ENCODE data around the gene NTN1. TPM values are rescaled to one million over a fixed set of nuclear protein-coding genes. Genes with fewer than 3 reads are reported as not detected.

Gene NTN1
- total and polyA plus RNA-seq, 2 experiments from 2014 or later: 0.42 to 2.1 TPM

GRCh38 chr17:9071016-9071415 is 49.7 kb downstream of the NTN1 start:
- H3K9me3 ChIP-seq (ENCODE audit: low read depth): no peaks in the 10 kb centered on the region
- H3K4me3 ChIP-seq: no peak overlapping the region
- no peak for DNase-seq (ENCODE audit: low spot score)
- TF ChIP-seq, protein P1, sequence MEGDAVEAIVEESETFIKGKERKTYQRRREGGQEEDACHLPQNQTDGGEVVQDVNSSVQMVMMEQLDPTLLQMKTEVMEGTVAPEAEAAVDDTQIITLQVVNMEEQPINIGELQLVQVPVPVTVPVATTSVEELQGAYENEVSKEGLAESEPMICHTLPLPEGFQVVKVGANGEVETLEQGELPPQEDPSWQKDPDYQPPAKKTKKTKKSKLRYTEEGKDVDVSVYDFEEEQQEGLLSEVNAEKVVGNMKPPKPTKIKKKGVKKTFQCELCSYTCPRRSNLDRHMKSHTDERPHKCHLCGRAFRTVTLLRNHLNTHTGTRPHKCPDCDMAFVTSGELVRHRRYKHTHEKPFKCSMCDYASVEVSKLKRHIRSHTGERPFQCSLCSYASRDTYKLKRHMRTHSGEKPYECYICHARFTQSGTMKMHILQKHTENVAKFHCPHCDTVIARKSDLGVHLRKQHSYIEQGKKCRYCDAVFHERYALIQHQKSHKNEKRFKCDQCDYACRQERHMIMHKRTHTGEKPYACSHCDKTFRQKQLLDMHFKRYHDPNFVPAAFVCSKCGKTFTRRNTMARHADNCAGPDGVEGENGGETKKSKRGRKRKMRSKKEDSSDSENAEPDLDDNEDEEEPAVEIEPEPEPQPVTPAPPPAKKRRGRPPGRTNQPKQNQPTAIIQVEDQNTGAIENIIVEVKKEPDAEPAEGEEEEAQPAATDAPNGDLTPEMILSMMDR (IDR thresholded peaks at IDR 0.05; ENCODE audit: poor library complexity): no peak
- TF ChIP-seq EZH2 (IDR thresholded peaks at IDR 0.05; ENCODE audit: borderline replicate concordance) (no peak), EZH2phosphoT487 (IDR thresholded peaks at IDR 0.05; ENCODE audit: low read depth, severe bottlenecking, unreplicated experiment) (no peak)
- H3K4me2 ChIP-seq: no peak overlapping the region
- no peaks in the 10 kb centered on the region for H3K4me1 ChIP-seq (ENCODE audit: insufficient read depth)
- no peaks in the 10 kb centered on the region for H3K36me3 ChIP-seq (replicated peaks; ENCODE audit: insufficient read depth, low read depth)
- no peaks in the 10 kb centered on the region for H3K79me2 ChIP-seq
- H3K9me2 ChIP-seq (replicated peaks; ENCODE audit: insufficient read depth): no peaks in the 10 kb centered on the region
- WGBS (ENCODE audit: low lambda C conversion rate, missing lambda C conversion rate): 92% methylated on average over 10 of the region's 10 CpGs
- H4K20me1 ChIP-seq (ENCODE audit: insufficient read depth, poor library complexity, severe bottlenecking): no peaks in the 10 kb centered on the region
- no peaks in the 10 kb centered on the region for H3K27me3 ChIP-seq
- no peak overlapping the region for H3K27ac ChIP-seq
- no peak overlapping the region for H2AFZ ChIP-seq

- 90% methylated on average over 12 of the region's 12 CpGs for WGBS (ENCODE audit: low lambda C conversion rate, missing lambda C conversion rate)
- H3K27ac ChIP-seq: no peak overlapping the region
- no peaks in the 10 kb centered on the region for H3K36me3 ChIP-seq (replicated peaks; ENCODE audit: insufficient read depth, low read depth)
- H3K4me1 ChIP-seq (ENCODE audit: insufficient read depth): no peaks in the 10 kb centered on the region
- TF ChIP-seq EZH2 (IDR thresholded peaks at IDR 0.05; ENCODE audit: borderline replicate concordance) (no peak), EZH2phosphoT487 (IDR thresholded peaks at IDR 0.05; ENCODE audit: low read depth, severe bottlenecking, unreplicated experiment) (no peak)
- TF ChIP-seq, protein P1 (IDR thresholded peaks at IDR 0.05; ENCODE audit: poor library complexity): no peak
- no peaks in the 10 kb centered on the region for H3K27me3 ChIP-seq
- H3K4me2 ChIP-seq: no peak overlapping the region
- no peak for DNase-seq (ENCODE audit: low spot score)
- no peaks in the 10 kb centered on the region for H3K9me2 ChIP-seq (replicated peaks; ENCODE audit: insufficient read depth)
- no peaks in the 10 kb centered on the region for H4K20me1 ChIP-seq (ENCODE audit: insufficient read depth, poor library complexity, severe bottlenecking)
- H3K79me2 ChIP-seq: no peaks in the 10 kb centered on the region
- no peaks in the 10 kb centered on the region for H3K9me3 ChIP-seq (ENCODE audit: low read depth)
- no peak overlapping the region for H2AFZ ChIP-seq
- no peak overlapping the region for H3K4me3 ChIP-seq
Observed at GRCh38 chr17:9071811-9072498, 50.6 kb downstream of the NTN1 start.

DNA sequence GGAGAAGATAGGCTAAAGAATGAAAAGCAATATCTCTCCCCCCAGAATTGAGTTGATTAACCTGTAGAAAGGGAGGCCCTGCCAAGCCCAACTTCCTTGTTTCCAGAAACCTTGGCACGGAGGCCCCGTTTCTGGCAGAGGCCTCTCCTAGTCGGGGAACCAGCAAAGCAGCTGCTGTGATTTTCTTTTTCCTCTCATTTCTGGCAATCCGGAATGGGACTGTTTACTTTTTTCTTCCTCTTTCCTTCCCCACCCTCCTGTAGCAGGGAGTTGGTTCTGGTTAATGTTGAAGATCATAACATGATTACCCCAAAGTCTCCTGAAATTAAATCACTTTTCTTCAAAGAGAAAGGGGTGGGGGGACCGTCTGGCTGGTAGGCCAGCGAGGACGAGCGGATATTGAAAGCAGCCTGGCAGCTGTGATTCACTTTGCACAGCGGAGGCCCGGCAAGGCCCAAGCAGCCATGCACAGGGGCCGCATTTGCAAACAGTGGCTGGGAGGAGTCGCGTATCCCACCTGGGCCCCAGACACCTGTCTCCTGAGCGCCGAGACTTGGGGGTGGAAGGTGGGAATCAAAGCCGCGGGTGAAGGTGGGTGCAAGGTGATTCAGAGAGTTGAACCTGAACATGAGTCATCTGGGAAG is 51.5 kb downstream of the NTN1 start:
- Histone ChIP-seq H3K36me3 (replicated peaks; ENCODE audit: insufficient read depth, low read depth) (no peaks in the 10 kb centered on the region), H3K4me3 (no peak overlapping the region), H3K9me2 (replicated peaks; ENCODE audit: insufficient read depth) (no peaks in the 10 kb centered on the region), H3K79me2 (no peaks in the 10 kb centered on the region), H3K9me3 (ENCODE audit: low read depth) (no peaks in the 10 kb centered on the region), H3K4me2 (no peak overlapping the region), H3K27me3 (no peaks in the 10 kb centered on the region), H2AFZ (no peak overlapping the region), H3K4me1 (ENCODE audit: insufficient read depth) (no peaks in the 10 kb centered on the region), H4K20me1 (ENCODE audit: insufficient read depth, poor library complexity, severe bottlenecking) (no peaks in the 10 kb centered on the region), H3K27ac (no peak overlapping the region)
- WGBS (ENCODE audit: low lambda C conversion rate, missing lambda C conversion rate): 64% methylated on average over 17 of the region's 17 CpGs
- DNase-seq (ENCODE audit: low spot score): no peak
- no peak for TF ChIP-seq EZH2 (IDR thresholded peaks at IDR 0.05; ENCODE audit: borderline replicate concordance)
- TF ChIP-seq EZH2phosphoT487 (IDR thresholded peaks at IDR 0.05; ENCODE audit: low read depth, severe bottlenecking, unreplicated experiment): no peak
- TF ChIP-seq, protein P1 (IDR thresholded peaks at IDR 0.05; ENCODE audit: poor library complexity): no peak

Measured in hepatocyte (in vitro differentiated cells).